ENCODE data around the gene CDHR5. TPM values are rescaled to one million over a fixed set of nuclear protein-coding genes. Genes with fewer than 3 reads are reported as not detected.

CDHR5 gene
- total RNA-seq, 1 experiment from 2014 or later: not detected

- DNase-seq (ENCODE audit: unreplicated experiment): peak; percentile 64
- CTCF ChIA-PET: interaction anchor here (1.0 to 1.3 kb wide), 2 partner anchors 10 to 60 kb away, joined by 3 to 4 read pairs; no protein-coding TSS in a partner anchor
- POLR2A ChIA-PET: interaction anchor here (0.5 to 1.6 kb wide), 6 partner anchors 10 to 195 kb away, joined by 3 to 8 read pairs (median 4); partner anchors contain the start of genes PHRF1 and RPLP2
- Mint-ChIP-seq H3K36me3 (ENCODE audit: insufficient read depth, unreplicated experiment) (peaks cover 42% of the 10 kb centered on the region), H3K27ac (ENCODE audit: low read depth, unreplicated experiment) (peak overlapping the region; percentile 46), H3K4me1 (ENCODE audit: insufficient read depth, unreplicated experiment) (peaks cover 6% of the 10 kb centered on the region), H3K9me3 (ENCODE audit: unreplicated experiment) (no peaks in the 10 kb centered on the region), H3K4me3 (ENCODE audit: unreplicated experiment) (peak overlapping the region; percentile 73), H3K27me3 (ENCODE audit: insufficient read depth, unreplicated experiment) (no peaks in the 10 kb centered on the region)
- no peak for TF ChIP-seq CTCF (IDR thresholded peaks at IDR 0.05; ENCODE audit: unreplicated experiment)
- intact Hi-C loops (cut with micrococcal nuclease): loop anchor here (10.0 kb wide), 1 partner anchor 50 kb away; the partner anchor contains the start of genes LMNTD2 and RASSF7
- BruUV-seq (replicated peaks): no TSS peak
Observed at GRCh38 chr11:614623-615503, 9.9 kb downstream of the CDHR5 start.

GRCh38 chr11:614021-614622, 10.6 kb downstream of the CDHR5 start:
- ChIA-PET CTCF (interaction anchor here (0.7 to 1.3 kb wide), 3 partner anchors 10 to 1520 kb away, joined by 3 to 4 read pairs (median 4); no protein-coding TSS in a partner anchor), POLR2A (interaction anchor here (1.0 to 1.6 kb wide), 3 partner anchors 10 to 38 kb away, joined by 3 to 8 read pairs (median 4); partner anchors contain the start of gene PHRF1)
- Mint-ChIP-seq H3K4me3 (ENCODE audit: unreplicated experiment) (peak overlapping the region; percentile 73), H3K36me3 (ENCODE audit: insufficient read depth, unreplicated experiment) (peaks cover 39% of the 10 kb centered on the region), H3K27ac (ENCODE audit: low read depth, unreplicated experiment) (peak overlapping the region; percentile 46), H3K27me3 (ENCODE audit: insufficient read depth, unreplicated experiment) (no peaks in the 10 kb centered on the region), H3K4me1 (ENCODE audit: insufficient read depth, unreplicated experiment) (peaks cover 6% of the 10 kb centered on the region), H3K9me3 (ENCODE audit: unreplicated experiment) (no peaks in the 10 kb centered on the region)
- TF ChIP-seq CTCF (IDR thresholded peaks at IDR 0.05; ENCODE audit: unreplicated experiment): no peak
- intact Hi-C loops (cut with micrococcal nuclease): loop anchor here (10.0 kb wide), 1 partner anchor 49 kb away; the partner anchor contains the start of genes LMNTD2 and RASSF7
- no TSS peak for BruUV-seq (replicated peaks)
- no peak for DNase-seq (ENCODE audit: unreplicated experiment)

GRCh38 chr11:613369-613968, 11.3 kb downstream of the CDHR5 start:
- H3K9me3 Mint-ChIP-seq (ENCODE audit: unreplicated experiment): no peaks in the 10 kb centered on the region
- POLR2A ChIA-PET: interaction anchor here (0.6 to 1.6 kb wide), 4 partner anchors 8 to 163 kb away, joined by 3 to 8 read pairs (median 4); partner anchors contain the start of gene PHRF1
- intact Hi-C loops (cut with micrococcal nuclease): loop anchor here (10.0 kb wide), 1 partner anchor 49 kb away; the partner anchor contains the start of genes LMNTD2 and RASSF7
- peak; percentile 82 for DNase-seq (ENCODE audit: unreplicated experiment)
- TF ChIP-seq CTCF (IDR thresholded peaks at IDR 0.05; ENCODE audit: unreplicated experiment): no peak
- peaks cover 6% of the 10 kb centered on the region for H3K4me1 Mint-ChIP-seq (ENCODE audit: insufficient read depth, unreplicated experiment)
- no TSS peak for BruUV-seq (replicated peaks)
- peak overlapping the region; percentile 46 for H3K27ac Mint-ChIP-seq (ENCODE audit: low read depth, unreplicated experiment)
- CTCF ChIA-PET: interaction anchor here (0.7 to 1.3 kb wide), 2 partner anchors 9 to 1520 kb away, joined by 4 read pairs; no protein-coding TSS in a partner anchor
- H3K36me3 Mint-ChIP-seq (ENCODE audit: insufficient read depth, unreplicated experiment): peaks cover 43% of the 10 kb centered on the region
- H3K27me3 Mint-ChIP-seq (ENCODE audit: insufficient read depth, unreplicated experiment): no peaks in the 10 kb centered on the region
- no peak overlapping the region for H3K4me3 Mint-ChIP-seq (ENCODE audit: unreplicated experiment)

Measured in MCF 10A (cell line).